Activated CD4-positive, alpha-beta T cell treated with anti-CD3 and anti-CD28 coated beads, Interleukin-2, amount 50 U/mL, for 16 hours (primary cell): Measurements from ENCODE around the gene SNCG.
A peak's percentile ranks its signal among the peaks of the same experiment; 100 is the strongest.
"Not testable (repeated sequence)": the region's sequence is repeated elsewhere in the genome, so short reads cannot be mapped to it uniquely, and the experiment has no call there.

Experiments
- DNase-seq: peaks from one replicate; pipeline ENCODE4 v3.0.0-alpha.2; 2020

SNCG gene

GRCh38 chr10:86945361-86946212, 12.8 kb upstream of the SNCG start:
- no peak for DNase-seq

- DNase-seq: no peak
Measured at GRCh38 chr10:86946213-86947155, 11.9 kb upstream of the SNCG start.

DNA sequence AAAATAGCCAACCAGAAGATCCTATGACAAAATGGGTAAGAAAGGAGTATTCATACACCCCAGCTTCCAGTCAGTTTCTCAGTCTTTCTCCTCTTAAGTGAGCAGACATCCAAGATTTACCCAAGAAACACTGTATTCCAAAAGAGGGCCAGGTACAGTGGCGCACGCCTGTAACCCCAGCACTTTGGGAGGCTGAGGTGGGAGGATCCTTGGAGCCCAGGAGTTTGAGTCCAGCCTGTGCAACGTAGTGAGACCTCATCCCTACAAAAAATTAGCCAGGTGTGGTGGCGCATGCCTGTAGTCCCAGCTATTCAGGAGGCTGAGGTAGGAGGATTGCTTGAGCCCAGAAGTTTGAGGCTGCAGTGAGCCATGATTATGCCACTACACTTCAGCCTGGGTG, 10.6 kb upstream of the SNCG start:
- DNase-seq: not testable (repeated sequence)

DNA sequence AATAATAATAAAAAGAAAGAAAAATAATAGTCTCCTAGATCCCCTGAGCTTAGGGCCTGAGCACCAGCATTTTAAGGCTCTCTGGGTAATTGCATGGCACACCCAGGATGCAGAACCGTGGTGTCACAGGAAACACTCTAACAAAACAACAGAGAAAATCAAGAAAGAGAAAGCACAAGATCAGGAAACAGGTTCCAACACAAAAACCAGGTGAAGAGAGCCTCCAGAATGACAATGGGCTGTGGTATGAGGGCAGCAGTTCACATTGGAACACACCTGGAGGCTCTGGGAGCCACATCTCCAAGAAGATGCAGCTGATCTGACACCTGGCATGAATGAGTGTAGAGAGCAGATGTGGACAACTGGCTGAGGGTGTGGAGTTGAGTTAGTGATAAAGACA, 8.1 kb upstream of the SNCG start:
- DNase-seq: no peak

- no peak for DNase-seq
Measured at GRCh38 chr10:86951184-86951761, 7.1 kb upstream of the SNCG start.

DNA sequence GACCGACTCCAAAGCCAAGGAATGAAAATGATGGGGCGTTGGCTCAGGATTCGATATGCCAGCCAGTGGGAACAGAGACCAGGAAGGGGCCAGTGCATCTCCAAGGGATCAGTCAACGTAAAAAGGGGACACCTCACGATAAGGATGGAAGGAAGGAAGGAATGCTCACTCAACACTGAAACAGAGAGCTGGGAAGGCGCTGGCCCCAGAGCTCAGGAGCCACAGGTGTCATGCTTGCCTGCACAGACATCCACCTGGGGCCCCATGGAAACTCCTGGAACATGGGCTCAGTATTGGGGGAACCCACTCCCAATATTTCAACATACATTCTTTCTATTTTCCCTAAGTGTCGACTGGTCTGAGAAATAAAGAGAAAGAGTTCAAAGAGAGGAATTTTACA, 6.3 kb upstream of the SNCG start:
- DNase-seq: no peak

- DNase-seq: not testable (repeated sequence)
Measured at GRCh38 chr10:86952697-86953096, 5.7 kb upstream of the SNCG start.

GRCh38 chr10:86953747-86954680, 4.4 kb upstream of the SNCG start:
- no peak for DNase-seq

GRCh38 chr10:86954681-86955500, 3.5 kb upstream of the SNCG start:
- no peak for DNase-seq

GRCh38 chr10:86955501-86956194, 2.8 kb upstream of the SNCG start:
- DNase-seq: no peak

DNA sequence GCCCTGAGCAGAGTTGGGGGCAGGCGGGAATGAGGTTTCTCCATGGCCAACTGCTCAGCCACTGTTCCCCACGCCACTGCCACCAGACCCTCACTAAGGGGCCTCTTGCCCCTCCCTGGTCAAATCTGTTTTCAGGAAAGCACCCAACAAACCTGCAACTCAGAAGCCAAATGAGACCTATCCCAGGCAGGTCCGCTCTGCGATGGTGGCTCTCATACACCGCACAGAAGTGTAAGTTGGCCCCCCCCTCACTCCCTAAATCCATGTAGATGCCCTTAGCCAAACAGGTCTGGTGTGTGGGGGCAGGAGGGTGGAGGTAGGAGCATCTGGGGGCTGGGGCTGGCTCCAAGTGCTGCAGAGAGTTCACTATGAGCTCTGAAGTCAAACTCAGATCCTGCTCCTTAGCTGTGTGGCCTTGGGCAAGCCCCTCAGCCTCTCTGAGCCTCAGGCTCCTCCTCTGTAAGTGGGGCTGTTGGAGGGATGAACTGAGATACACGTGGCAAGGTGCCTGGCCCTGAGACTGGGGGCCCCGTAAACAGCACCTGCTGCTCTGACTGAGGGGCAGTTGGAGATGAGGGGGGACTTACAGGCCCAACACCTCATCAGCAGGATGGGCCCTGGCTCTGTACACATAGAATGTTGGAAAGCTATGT, 2.1 kb upstream of the SNCG start:
- DNase-seq: no peak

DNA sequence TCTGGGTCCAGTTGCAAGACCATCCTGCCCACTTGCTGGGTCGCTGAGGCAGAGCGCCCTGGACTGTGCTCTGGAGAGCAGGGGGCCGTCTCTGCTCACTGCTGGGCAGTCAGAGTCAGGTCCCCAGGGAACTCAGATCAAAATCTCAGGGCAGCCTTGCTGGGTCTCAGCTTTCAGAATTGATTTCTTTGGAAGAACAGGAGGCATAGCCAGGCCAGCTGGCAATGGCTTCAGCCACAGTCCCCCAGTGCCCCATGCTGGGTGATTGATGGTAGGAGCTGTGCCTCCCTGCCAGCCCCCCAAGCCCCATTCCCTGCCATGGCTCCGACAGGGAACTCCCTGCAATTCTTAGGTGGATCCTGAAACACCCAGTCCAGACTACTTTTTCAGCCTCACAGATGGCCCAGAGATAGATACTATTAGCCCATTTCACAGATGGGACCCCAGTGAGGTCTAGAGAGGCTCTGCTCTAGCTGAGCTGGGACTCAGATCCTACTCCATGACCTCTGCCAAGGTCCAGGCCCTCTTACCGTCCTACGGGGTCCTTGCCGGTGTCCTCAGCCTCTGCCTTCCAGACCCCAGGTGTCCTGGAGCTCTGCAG, 1.5 kb upstream of the SNCG start:
- DNase-seq: no peak

- no peak for DNase-seq
Measured at GRCh38 chr10:86957471-86958115, 806 bp upstream of the SNCG start, which contains the start of gene MMRN2. TSS of gene MMRN2 (minus strand) at chr10:86957615. CDS start at chr10:86957541, 74 bp downstream.

DNA sequence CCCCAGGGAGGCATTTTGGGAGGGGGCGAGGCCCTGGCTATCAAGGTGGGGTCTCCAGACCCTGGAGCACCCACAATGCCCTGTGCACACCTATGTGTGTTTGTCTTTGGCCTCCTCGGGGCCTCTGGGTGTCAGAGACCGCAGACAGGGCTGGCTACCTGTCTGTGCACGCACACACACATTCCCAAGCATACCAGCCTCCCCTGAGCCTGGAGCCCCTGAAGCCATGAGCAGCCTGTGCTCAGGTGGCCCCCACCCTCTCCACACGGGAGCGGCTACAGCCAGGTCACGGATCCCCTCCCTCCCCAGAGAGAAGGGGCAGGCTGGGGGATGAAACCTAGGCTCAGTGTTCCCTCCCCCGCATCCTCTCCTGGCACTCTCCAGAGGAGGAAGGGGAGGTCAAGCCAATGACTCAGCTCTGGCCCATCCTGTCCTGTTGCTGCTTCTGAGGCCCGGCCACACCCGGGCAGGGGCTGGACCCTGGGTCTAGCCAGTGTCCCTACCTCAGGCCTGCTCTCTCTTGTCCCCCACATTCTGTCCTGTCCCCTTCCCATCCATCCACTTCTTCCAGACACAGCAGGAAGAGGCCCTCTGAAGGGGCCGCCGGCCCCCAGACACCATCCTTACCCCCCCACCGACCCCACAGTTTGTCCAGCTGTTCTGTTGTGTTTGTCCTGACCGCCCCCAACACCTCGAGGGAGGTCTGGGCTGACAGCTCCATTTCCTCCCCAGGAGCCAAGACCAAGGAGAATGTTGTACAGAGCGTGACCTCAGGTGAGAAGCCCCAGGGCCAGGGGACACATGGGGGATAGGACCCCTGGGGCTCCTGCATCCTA, 720 bp downstream of the SNCG start:
- DNase-seq: no peak

DNA sequence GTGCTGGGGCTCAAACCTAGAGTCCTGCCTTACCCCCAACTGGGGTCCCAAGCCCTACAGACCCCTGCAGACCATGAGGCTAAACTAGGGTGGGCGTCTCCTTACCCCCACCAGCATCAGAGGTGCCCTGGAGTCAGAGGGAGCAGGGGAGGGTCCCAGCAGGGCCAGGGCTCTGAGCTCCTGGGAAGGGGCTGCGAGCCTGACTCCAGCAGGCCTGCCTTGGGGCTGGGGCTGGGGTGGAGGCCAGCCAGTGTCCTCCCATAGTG, 1.3 kb downstream of the SNCG start:
- no peak for DNase-seq

GRCh38 chr10:86960003-86960862, 1.8 kb downstream of the SNCG start:
- DNase-seq: peak; percentile 73

DNA sequence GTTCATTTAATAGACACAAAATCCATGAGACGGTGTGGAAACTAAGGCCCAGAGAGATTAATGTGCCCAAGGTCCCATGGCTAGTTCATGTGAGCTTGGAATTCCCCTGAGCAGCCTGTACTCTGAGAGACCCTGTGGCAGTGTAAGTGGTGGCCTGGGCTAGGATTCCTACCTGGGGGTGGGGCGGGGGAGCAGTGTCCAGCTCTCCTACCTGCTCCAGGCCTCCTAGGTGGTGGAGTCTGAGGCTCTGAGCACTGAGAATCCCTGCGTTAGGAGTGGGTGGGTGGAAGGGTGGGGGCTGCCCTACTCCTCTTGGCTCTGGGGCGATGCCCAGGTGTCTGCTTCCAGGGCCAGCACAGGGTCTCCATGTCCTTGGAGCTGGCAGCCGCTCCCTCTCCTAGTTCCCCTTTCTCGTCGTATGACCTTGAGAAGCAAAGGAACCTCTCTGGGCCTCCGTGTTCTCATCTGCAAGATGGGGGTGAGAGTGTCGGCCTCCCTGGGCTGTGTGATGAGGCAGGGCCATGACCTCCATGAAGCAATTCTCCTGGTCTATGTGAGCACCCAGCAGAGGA, 2.5 kb downstream of the SNCG start:
- DNase-seq: no peak
